OCI-LY1 (cell line): ENCODE results near the gene WDR5.

Experiments
- EZH2 ChIP-seq: fragments of 200-600 bp; sonication (generic), shearing (Covaris generic); IDR thresholded peaks from 2 replicates; pipeline ENCODE4 v1.8.0; 2017; ENCODE audit warnings: borderline replicate concordance, mixed run types, mild to moderate bottlenecking, antibody characterized with exemption, low read length, moderate library complexity, mixed read lengths
- TF ChIP-seq, protein P1 (sequence below): fragments of 200-600 bp; sonication (generic), shearing (Covaris generic); IDR thresholded peaks from 2 replicates; pipeline ENCODE4 v1.5.1; 2017; ENCODE audit warnings: mild to moderate bottlenecking, antibody characterized with exemption, low read length, moderate library complexity, mixed read lengths

DNA sequence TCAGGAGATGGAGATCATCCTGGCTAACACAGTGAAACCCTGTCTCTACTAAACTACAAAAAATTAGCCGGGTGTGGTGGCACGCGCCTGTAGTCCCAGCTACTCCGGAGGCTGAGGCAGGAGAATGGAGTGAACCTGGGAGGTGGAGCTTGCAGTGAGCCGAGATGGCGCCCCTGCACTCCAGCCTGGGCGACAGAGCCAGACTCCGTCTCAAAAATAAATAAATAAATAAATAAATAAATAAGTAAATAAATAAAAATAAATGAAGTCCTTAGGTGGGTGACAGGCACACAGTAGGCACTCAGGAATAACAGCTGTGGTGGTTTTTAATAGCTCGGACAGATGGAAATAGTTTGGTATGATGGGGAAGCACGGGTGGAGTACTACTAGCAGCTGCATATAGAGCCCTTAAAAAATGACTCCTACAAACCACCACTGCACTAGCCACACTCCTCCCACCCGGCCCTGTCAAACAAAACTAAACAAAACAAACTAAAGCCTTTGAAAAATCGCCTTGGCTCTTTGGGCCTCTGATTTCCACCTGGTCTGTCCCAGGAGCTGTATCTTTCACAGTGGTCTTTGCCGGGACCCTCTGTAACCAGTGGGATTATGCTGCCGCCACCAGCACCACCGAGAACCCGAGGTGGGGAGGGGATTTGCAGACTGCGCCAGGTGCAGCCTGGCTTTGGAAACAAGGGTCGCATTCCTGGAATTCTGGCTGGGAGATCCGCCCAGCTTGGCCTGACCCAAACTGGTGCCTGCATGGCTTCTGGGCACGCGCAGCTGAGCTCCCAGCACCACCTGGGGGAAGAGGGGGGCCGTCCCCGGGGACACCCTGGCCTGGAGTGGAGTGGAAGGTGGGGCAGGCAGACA, 5.1 kb upstream of the WDR5 start:
- TF ChIP-seq, protein P1, sequence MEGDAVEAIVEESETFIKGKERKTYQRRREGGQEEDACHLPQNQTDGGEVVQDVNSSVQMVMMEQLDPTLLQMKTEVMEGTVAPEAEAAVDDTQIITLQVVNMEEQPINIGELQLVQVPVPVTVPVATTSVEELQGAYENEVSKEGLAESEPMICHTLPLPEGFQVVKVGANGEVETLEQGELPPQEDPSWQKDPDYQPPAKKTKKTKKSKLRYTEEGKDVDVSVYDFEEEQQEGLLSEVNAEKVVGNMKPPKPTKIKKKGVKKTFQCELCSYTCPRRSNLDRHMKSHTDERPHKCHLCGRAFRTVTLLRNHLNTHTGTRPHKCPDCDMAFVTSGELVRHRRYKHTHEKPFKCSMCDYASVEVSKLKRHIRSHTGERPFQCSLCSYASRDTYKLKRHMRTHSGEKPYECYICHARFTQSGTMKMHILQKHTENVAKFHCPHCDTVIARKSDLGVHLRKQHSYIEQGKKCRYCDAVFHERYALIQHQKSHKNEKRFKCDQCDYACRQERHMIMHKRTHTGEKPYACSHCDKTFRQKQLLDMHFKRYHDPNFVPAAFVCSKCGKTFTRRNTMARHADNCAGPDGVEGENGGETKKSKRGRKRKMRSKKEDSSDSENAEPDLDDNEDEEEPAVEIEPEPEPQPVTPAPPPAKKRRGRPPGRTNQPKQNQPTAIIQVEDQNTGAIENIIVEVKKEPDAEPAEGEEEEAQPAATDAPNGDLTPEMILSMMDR, result no peak
- TF ChIP-seq EZH2, result no peak
